Measurements from ENCODE around the gene ZNF300.
A peak's percentile ranks its signal among the peaks of the same experiment; 100 is the strongest.
"Not testable (repeated sequence)": the region's sequence is repeated elsewhere in the genome, so short reads cannot be mapped to it uniquely, and the experiment has no call there.

The ZNF300 gene

GRCh38 chr5:150904479-150905311 lies at the start of gene ZNF300:
Gene ZNF300 (minus strand): TSS chr5:150904980. CDS start chr5:150903155, 1,825 bp downstream.
- peak; percentile 16 for DNase-seq (ENCODE audit: low spot score)

GRCh38 chr5:150948539-150948938 lies 43.8 kb upstream of the ZNF300 start:
- DNase-seq (ENCODE audit: low spot score), result no peak

- DNase-seq (ENCODE audit: low spot score), result no peak
Measured at GRCh38 chr5:150946351-150946905, 41.6 kb upstream of the ZNF300 start.

GRCh38 chr5:150945947-150946346 lies 41.2 kb upstream of the ZNF300 start:
- DNase-seq (ENCODE audit: low spot score), result no peak

- no peak for DNase-seq (ENCODE audit: low spot score)
Measured at GRCh38 chr5:150945486-150945885, 40.7 kb upstream of the ZNF300 start.

GRCh38 chr5:150931368-150931965 lies 26.7 kb upstream of the ZNF300 start:
- DNase-seq (ENCODE audit: low spot score), result no peak

GRCh38 chr5:150918613-150919012 lies 13.8 kb upstream of the ZNF300 start:
- DNase-seq (ENCODE audit: low spot score), result peak; percentile 3

- DNase-seq (ENCODE audit: low spot score), result no peak
Measured at GRCh38 chr5:150912312-150912814, 7.6 kb upstream of the ZNF300 start.

- no peak for DNase-seq (ENCODE audit: low spot score)
Measured at GRCh38 chr5:150905312-150905683, 518 bp upstream of the ZNF300 start.

GRCh38 chr5:150901446-150901845 lies 3.3 kb downstream of the ZNF300 start:
- DNase-seq (ENCODE audit: low spot score), result no peak

GRCh38 chr5:150895431-150896428 lies 9.1 kb downstream of the ZNF300 start:
- no peak for DNase-seq (ENCODE audit: low spot score)

- no peak for DNase-seq (ENCODE audit: low spot score)
Measured at GRCh38 chr5:150879358-150879757, 25.4 kb downstream of the ZNF300 start.

- no peak for DNase-seq (ENCODE audit: low spot score)
Measured at GRCh38 chr5:150862070-150862469, 42.7 kb downstream of the ZNF300 start.

GRCh38 chr5:150860246-150860821 lies 44.4 kb downstream of the ZNF300 start:
- DNase-seq (ENCODE audit: low spot score), result no peak

- not testable (repeated sequence) for DNase-seq (ENCODE audit: low spot score)
Measured at GRCh38 chr5:150856700-150857099, 48.1 kb downstream of the ZNF300 start.

- DNase-seq (ENCODE audit: low spot score), result no peak
Measured at GRCh38 chr5:150853561-150853960, 51.2 kb downstream of the ZNF300 start.

GRCh38 chr5:150851039-150851438 lies 53.7 kb downstream of the ZNF300 start:
- no peak for DNase-seq (ENCODE audit: low spot score)

- no peak for DNase-seq (ENCODE audit: low spot score)
Measured at GRCh38 chr5:150848271-150848670, 56.5 kb downstream of the ZNF300 start.

GRCh38 chr5:150847334-150847695 lies 57.5 kb downstream of the ZNF300 start:
- DNase-seq (ENCODE audit: low spot score), result no peak

- peak; percentile 81 for DNase-seq (ENCODE audit: low spot score)
Measured at GRCh38 chr5:150846654-150847333, 58.0 kb downstream of the ZNF300 start.

- not testable (repeated sequence) for DNase-seq (ENCODE audit: low spot score)
Measured at GRCh38 chr5:150846308-150846653, 58.5 kb downstream of the ZNF300 start, which contains the start of gene IRGM. Gene IRGM (plus strand): TSS chr5:150846521. CDS start chr5:150848124, 1,603 bp downstream.
